Neutrophil (primary cell): Measurements from ENCODE around the gene TPRA1.

Experiments
- H3K27ac ChIP-seq: fragments of 200-600 bp; sonication (generic); 2 replicates; pipeline ENCODE4 v1.5.1; 2016; ENCODE audit warnings: mild to moderate bottlenecking, moderate library complexity
- H3K27me3 ChIP-seq: fragments of 200-600 bp; sonication (generic); 2 replicates; pipeline ENCODE4 v1.6.0; 2016; ENCODE audit warnings: mild to moderate bottlenecking
- H3K36me3 ChIP-seq: fragments of 200-600 bp; sonication (generic); 2 replicates; pipeline ENCODE4 v1.5.1; 2017
- H3K4me1 ChIP-seq, 2 experiments: fragments of 200-600 bp in 1 of 2; sonication (generic) in 1 of 2; 1 replicate in 1 of 2; 2 replicates in 1 of 2; pipeline versions ENCODE4 v1.5.1 to v1.6.1; 2013 to 2016; ENCODE audit warnings: low read depth in 1 of 2, low read length in 1 of 2, mild to moderate bottlenecking in 1 of 2, moderate library complexity in 1 of 2; ENCODE audit not compliant: control insufficient read depth in 1 of 2, insufficient read depth in 1 of 2
- H3K4me3 ChIP-seq, 2 experiments: fragments of 200-600 bp in 1 of 2; sonication (generic) in 1 of 2; 1 replicate in 1 of 2; 2 replicates in 1 of 2; pipeline ENCODE4 v1.5.1; 2013 to 2016; ENCODE audit warnings: low read depth in 1 of 2, low read length in 1 of 2, mild to moderate bottlenecking in 1 of 2, moderate library complexity in 1 of 2
- H3K9me3 ChIP-seq: fragments of 200-600 bp; sonication (generic); 2 replicates; pipeline ENCODE4 v1.5.1; 2016
- TF ChIP-seq, protein P1 (sequence below): fragments of 200-600 bp; sonication (generic); IDR thresholded peaks from 2 replicates; pipeline ENCODE4 v1.5.1; 2016; ENCODE audit warnings: antibody characterized with exemption

Gene TPRA1

DNA sequence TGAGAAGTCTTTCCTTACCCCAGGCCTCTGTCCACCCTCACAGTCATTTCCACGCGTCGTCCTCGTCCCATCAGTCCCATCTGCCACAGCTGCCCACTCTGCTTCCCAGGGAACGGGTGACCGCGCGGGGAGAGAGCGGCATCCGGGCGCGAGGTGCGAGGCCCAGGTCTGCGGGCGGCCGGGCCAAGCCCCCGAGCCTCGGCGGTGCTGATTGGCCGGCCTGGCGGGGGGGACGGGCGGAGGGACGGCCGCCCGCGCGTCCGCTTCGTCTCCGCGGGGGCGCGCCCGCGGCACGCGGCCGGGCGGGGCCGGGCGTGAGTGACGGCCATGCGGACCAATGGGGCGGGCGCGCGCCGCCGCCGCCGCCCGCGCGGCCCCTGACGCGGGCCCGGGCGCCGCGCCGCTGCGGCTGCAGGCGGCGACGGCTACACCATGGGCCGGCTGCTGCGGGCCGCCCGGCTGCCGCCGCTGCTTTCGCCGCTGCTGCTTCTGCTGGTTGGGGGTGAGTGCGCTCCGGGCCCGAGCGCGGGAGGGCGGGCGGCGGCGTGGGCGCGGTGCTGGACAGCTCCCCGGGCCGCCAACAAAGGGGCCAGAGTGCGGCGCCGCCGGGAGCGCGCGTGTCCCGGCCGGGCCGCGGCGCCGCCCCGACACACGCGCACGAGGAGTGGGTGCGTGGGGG, 38.4 kb upstream of the TPRA1 start, which contains the start of gene PODXL2:
PODXL2 (plus strand) TSS at position 398 of the 679 bp plus-strand sequence; CDS start at position 433, 35 bp downstream.
- no peak within 1 kb of the TSS for H3K27ac ChIP-seq
- H3K27me3 ChIP-seq: peaks cover 70% of the 10 kb centered on the region

DNA sequence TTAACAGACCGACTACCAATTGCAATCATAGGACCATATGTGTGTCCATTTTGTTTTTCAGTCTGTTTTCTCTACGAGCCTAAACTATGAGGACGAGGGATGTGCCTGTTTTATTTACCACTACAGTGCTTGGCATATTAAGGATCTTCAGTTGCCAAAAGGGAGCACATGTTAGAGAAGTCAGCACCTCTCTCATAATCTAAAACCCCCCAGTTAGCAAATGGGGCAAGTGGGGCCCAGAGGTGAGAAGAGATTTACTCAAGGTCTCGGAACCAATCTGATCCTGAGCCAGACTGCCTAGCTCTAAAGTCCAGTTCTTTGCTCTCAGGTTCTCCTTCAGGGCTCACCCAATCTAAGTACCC, 37.9 kb upstream of the TPRA1 start:
- H3K4me1 ChIP-seq: peaks cover 13 to 17% of the 10 kb centered on the region in 2 experiments
- peak overlapping the region in 1 of 2 experiments; percentile 21 for H3K4me3 ChIP-seq
- TF ChIP-seq, protein P1, sequence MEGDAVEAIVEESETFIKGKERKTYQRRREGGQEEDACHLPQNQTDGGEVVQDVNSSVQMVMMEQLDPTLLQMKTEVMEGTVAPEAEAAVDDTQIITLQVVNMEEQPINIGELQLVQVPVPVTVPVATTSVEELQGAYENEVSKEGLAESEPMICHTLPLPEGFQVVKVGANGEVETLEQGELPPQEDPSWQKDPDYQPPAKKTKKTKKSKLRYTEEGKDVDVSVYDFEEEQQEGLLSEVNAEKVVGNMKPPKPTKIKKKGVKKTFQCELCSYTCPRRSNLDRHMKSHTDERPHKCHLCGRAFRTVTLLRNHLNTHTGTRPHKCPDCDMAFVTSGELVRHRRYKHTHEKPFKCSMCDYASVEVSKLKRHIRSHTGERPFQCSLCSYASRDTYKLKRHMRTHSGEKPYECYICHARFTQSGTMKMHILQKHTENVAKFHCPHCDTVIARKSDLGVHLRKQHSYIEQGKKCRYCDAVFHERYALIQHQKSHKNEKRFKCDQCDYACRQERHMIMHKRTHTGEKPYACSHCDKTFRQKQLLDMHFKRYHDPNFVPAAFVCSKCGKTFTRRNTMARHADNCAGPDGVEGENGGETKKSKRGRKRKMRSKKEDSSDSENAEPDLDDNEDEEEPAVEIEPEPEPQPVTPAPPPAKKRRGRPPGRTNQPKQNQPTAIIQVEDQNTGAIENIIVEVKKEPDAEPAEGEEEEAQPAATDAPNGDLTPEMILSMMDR: no peak
- peaks cover 70% of the 10 kb centered on the region for H3K27me3 ChIP-seq
- H3K9me3 ChIP-seq: no peaks in the 10 kb centered on the region
- H3K36me3 ChIP-seq: no peaks in the 10 kb centered on the region
- no peak overlapping the region for H3K27ac ChIP-seq

More for the DNA sequence above, 38.4 kb upstream of the TPRA1 start, which contains the start of gene PODXL2:
- Histone ChIP-seq H3K4me1 (peaks cover 13 to 17% of the 10 kb centered on the region in 2 experiments), H3K36me3 (no peaks in the 10 kb centered on the region), H3K4me3 (peak within 1 kb of the TSS; percentile 57 to 65), H3K9me3 (no peaks in the 10 kb centered on the region)
- TF ChIP-seq, protein P1: no peak

DNA sequence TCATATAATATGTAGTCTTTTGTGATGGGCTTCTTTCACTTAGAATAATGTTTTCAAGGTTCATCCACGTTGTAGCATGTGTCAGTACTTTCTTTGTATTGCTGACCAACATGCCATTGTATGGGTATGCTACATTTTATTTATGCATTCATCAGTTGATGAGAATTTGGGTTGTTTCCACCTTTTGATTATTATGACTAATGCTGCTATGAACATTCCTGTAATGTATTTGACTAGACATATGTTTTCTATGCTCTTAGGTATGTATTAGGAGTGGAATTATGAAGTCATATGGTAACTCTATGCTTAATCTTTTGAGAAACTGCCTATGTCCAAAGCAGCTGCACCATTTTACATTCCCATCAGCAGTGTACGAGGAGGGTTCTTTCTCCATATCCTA, 35.3 kb upstream of the TPRA1 start:
- Histone ChIP-seq H3K36me3 (peaks cover 24% of the 10 kb centered on the region), H3K4me1 (peaks cover 13 to 17% of the 10 kb centered on the region in 2 experiments), H3K27ac (no peak overlapping the region), H3K9me3 (no peaks in the 10 kb centered on the region), H3K4me3 (no peak overlapping the region), H3K27me3 (peaks cover 52% of the 10 kb centered on the region)
- TF ChIP-seq, protein P1: no peak

DNA sequence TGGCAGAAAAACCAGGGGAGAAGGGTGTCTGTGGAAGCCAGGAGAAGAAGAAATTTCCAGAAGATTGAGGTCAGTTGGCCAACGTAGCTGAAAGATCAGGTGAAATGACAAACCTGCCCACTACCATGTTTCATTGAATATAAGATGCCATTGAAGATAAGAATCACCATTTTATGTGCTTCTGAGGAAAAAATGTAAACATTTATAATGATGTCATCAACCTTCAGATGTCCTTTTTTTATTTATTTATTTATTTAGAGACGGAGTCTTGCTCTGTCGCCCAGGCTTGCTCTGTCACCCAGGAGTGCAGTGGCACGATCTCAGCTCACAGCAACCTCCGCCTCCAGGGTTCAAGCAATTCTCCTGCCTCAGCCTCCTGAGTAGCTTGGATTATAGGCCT, 33.5 kb upstream of the TPRA1 start:
- no peak overlapping the region for H3K4me3 ChIP-seq
- H3K27me3 ChIP-seq: peaks cover 34% of the 10 kb centered on the region
- H3K4me1 ChIP-seq: peaks cover 0 to 4% of the 10 kb centered on the region in 2 experiments
- peaks cover 34% of the 10 kb centered on the region for H3K36me3 ChIP-seq
- TF ChIP-seq, protein P1: no peak
- no peak overlapping the region for H3K27ac ChIP-seq
- H3K9me3 ChIP-seq: no peaks in the 10 kb centered on the region

DNA sequence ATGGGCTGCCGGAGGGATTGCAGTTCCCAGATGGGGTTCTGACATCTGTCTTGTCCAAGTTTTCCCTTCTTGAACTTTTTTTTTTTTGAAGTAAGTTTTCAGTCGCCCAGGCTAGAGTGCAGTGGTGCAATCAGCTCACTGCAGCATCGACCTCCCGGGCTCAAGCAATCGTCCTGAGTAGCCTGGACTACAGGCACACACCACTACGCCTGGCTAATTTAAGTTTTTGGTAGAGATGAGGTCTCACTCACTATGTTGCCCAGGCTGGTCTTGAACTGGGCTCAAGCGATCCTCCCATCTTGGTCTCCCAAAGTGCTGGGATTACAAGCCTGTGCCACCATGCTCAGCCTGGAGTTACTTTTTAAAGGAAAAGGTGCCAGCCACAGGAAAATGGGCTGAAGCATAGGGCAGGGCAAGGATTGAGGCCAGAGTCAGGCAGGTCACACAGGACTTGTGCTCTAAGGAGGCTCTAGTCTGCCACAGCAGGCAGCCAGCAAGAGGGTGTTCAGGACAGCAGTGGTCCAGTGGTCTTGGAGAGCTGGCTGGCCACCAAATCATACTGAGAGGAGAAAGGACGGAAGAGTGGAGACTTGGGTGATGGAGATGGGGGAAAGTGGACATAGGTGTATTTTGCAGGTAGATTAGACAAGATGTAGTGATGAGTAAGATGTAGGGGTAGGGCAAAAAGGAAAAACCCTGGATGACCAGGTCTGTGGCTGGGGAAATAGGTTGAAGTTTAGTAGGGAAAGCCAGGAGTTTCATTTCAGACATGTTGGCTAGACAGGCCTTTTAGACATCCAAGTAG, 32.4 kb upstream of the TPRA1 start:
- Histone ChIP-seq H3K4me1 (no peaks in the 10 kb centered on the region), H3K36me3 (peaks cover 45% of the 10 kb centered on the region), H3K4me3 (no peak overlapping the region), H3K27ac (no peak overlapping the region), H3K9me3 (no peaks in the 10 kb centered on the region), H3K27me3 (peaks cover 25% of the 10 kb centered on the region)
- TF ChIP-seq, protein P1: no peak
